Common myeloid progenitor, CD34-positive (primary cell): ENCODE measurements around the gene RAP1GAP2.

Experiments
- CTCF ChIA-PET: fragments of 350-600 bp; sonication (Branson Sonifier 250); formaldehyde crosslinking; loops from one replicate; lab custom pipeline; 2021; ENCODE audit warnings: antibody characterized with exemption; lab: Charles Lee
- POLR2A ChIA-PET: fragments of 350-600 bp; sonication (Branson Sonifier 250); formaldehyde crosslinking; loops from one replicate; lab custom pipeline; 2021; ENCODE audit warnings: antibody characterized with exemption; lab: Charles Lee
- DNase-seq, 3 donors: peaks; one replicate each; pipeline versions ENCODE4 v3.0.0 to v3.0.0-alpha.2; 2013
- H3K27ac ChIP-seq, 2 experiments: 1 replicate in 1 of 2; 2 replicates in 1 of 2; pipeline ENCODE4 v1.7.0; 2013; ENCODE audit warnings: inconsistent platforms in 2 of 2, low read length in 2 of 2, mild to moderate bottlenecking in 2 of 2, low read depth in 1 of 2, moderate library complexity in 1 of 2; ENCODE audit not compliant: severe bottlenecking in 2 of 2, insufficient read depth in 1 of 2, poor library complexity in 1 of 2
- H3K27me3 ChIP-seq, 5 experiments: replicated peaks in 2 of 5; 1 replicate in 3 of 5; 2 replicates in 2 of 5; pipeline versions ENCODE4 v1.6.1 to v1.7.0; 2013; ENCODE audit warnings: low read length in 4 of 5, mild to moderate bottlenecking in 2 of 5, moderate library complexity in 2 of 5, inconsistent platforms in 1 of 5; ENCODE audit not compliant: insufficient read depth in 5 of 5, control insufficient read depth in 4 of 5
- H3K36me3 ChIP-seq, 4 experiments: 1 replicate in 2 of 4; 2 replicates in 2 of 4; pipeline versions ENCODE4 v1.6.1 to v1.7.0; 2013; ENCODE audit warnings: low read length in 3 of 4, control low read depth in 1 of 4, mild to moderate bottlenecking in 1 of 4; ENCODE audit not compliant: control insufficient read depth in 4 of 4, insufficient read depth in 4 of 4
- H3K4me1 ChIP-seq, 4 experiments: 1 replicate in 3 of 4; 2 replicates in 1 of 4; pipeline versions ENCODE4 v1.6.1 to v1.7.1; 2013; ENCODE audit warnings: low read length in 3 of 4, mild to moderate bottlenecking in 3 of 4, control low read depth in 1 of 4, inconsistent platforms in 1 of 4, moderate library complexity in 1 of 4; ENCODE audit not compliant: control insufficient read depth in 4 of 4, insufficient read depth in 4 of 4; ENCODE audit errors: control extremely low read depth in 1 of 4
- H3K4me3 ChIP-seq, 7 experiments: 1 replicate in 4 of 7; 2 replicates in 3 of 7; pipeline versions ENCODE4 v1.5.1 to v1.7.0; 2013; ENCODE audit warnings: mild to moderate bottlenecking in 7 of 7, low read length in 6 of 7, moderate library complexity in 6 of 7, inconsistent platforms in 2 of 7, low read depth in 2 of 7, control low read depth in 1 of 7; ENCODE audit not compliant: insufficient read depth in 4 of 7, control insufficient read depth in 1 of 7; ENCODE audit errors: extremely low read depth in 1 of 7
- H3K9me3 ChIP-seq, 5 experiments: 1 replicate in 4 of 5; 2 replicates in 1 of 5; pipeline versions ENCODE4 v1.6.1 to v1.7.1; 2013; ENCODE audit warnings: low read length in 4 of 5, mild to moderate bottlenecking in 2 of 5, inconsistent platforms in 1 of 5, low read depth in 1 of 5, moderate library complexity in 1 of 5; ENCODE audit not compliant: control insufficient read depth in 4 of 5, insufficient read depth in 2 of 5; ENCODE audit errors: control extremely low read depth in 1 of 5
- WGBS: methylation state at CpG from one replicate; pipeline ENCODE4 v1.1.5; 2013; ENCODE audit not compliant: insufficient coverage; 5-methylcytosine and 5-hydroxymethylcytosine counted together

Gene RAP1GAP2

DNA sequence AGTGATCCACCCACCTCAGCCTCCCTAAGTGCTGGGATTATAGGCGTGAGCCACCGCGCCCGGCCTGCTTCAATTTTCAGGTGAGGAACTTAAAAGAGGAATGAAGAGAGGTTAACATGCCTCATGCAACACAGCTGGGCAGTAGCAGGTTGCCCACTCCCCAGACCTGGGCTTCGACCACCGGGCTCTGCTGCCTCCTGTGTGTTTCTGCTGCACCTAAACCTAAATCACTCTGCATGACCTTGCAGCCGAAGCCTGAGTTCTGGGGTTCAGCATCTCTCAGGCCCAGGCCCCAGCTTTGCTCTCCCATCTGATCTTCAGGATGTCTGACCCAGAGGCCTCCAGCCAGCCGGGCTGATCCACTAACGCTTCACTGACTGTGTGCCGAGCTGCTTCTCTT is 154.6 kb downstream of the RAP1GAP2 start:
- no peak for DNase-seq
- no peak overlapping the region for H3K27ac ChIP-seq
- H3K9me3 ChIP-seq = no peaks in the 10 kb centered on the region
- ChIA-PET CTCF (interaction anchor here (1.4 kb wide), 1 partner anchor 122 kb away, joined by 4 read pairs; no protein-coding TSS in a partner anchor), POLR2A (no interaction called here)
- H3K36me3 ChIP-seq = peaks cover 0 to 4% (median 1%) of the 10 kb centered on the region in 4 experiments
- H3K27me3 ChIP-seq = no peaks in the 10 kb centered on the region
- H3K4me1 ChIP-seq = peaks cover 0 to 11% (median 3%) of the 10 kb centered on the region in 4 experiments
- H3K4me3 ChIP-seq = no peak overlapping the region
- 93% methylated on average over 9 of the region's 10 CpGs for WGBS

DNA sequence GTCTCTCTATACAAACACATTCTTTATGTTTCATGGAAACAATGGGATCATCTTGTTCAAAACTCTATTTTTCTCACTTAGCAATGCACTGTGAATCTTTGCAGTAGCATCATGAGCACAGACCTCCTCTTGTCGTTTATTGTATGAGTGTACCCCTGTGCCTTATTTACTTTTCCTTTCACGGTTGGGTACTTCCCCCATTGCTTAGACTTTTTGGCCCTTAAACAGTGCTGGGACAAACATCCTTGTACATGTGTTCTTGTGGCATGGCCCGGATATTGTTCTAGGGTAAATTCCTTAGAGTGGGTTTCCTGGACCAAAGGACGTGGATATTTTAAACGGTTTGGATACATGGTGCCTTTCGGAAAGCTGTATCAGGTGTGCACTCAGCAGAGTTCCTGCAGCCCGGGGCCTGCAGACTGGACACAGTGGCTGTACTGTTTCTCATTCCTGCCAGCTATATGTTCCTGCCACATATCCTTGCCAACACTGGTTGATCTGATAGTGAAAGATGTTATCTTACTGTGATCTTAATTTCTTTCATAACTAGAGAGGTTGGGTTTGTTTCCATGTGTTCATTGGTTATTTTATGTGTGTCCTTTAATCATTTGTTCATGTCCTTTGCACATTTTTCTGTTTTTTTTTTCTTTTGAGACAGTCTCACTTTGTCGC is 156.1 kb downstream of the RAP1GAP2 start:
- H3K27me3 ChIP-seq = no peaks in the 10 kb centered on the region
- WGBS = 93% methylated on average over 7 of the region's 8 CpGs
- H3K9me3 ChIP-seq = no peaks in the 10 kb centered on the region
- no peak overlapping the region for H3K27ac ChIP-seq
- no peak overlapping the region for H3K4me3 ChIP-seq
- CTCF ChIA-PET = interaction anchor here (1.5 kb wide), 1 partner anchor 104 kb away, joined by 3 read pairs; no protein-coding TSS in a partner anchor
- peaks cover 0 to 13% (median 3%) of the 10 kb centered on the region in 4 experiments for H3K4me1 ChIP-seq
- POLR2A ChIA-PET = interaction anchor here (0.6 kb wide), 1 partner anchor 163 kb away, joined by 5 read pairs; no protein-coding TSS in a partner anchor
- no peak for DNase-seq
- H3K36me3 ChIP-seq = peaks cover 0 to 4% (median 1%) of the 10 kb centered on the region in 4 experiments

DNA sequence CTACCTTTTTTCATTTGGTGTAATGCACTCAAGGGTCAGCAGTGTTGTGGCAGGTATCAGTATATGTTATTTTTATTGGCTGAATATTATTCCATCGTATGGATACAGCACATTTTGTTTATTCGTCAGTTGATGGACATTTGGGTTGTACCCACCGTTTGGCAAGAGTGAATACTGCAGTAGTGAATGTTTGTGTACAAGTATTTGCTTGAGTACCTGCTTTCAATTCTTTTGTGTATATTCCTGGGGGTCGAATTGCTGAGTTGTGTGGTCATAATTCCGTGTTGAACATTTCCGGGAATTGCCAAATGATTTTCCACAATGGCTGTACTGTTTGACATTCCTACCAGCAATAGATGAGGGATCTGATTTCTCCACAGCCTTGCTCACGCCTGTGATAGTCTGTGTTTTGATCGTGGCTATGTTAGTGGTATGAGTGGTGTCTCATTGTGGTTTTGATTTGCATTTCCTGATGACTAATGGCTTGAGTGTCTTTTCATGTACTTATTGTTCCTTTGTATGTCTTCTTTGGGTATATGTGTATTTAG is 158.7 kb downstream of the RAP1GAP2 start:
- CTCF ChIA-PET = interaction anchor here (1.5 kb wide), 1 partner anchor 10 kb away, joined by 3 read pairs; no protein-coding TSS in a partner anchor
- POLR2A ChIA-PET = no interaction called here
- H3K36me3 ChIP-seq = peaks cover 0 to 3% (median 0%) of the 10 kb centered on the region in 4 experiments
- 61% methylated on average over 5 of the region's 8 CpGs for WGBS
- no peaks in the 10 kb centered on the region for H3K9me3 ChIP-seq
- no peaks in the 10 kb centered on the region for H3K27me3 ChIP-seq
- DNase-seq = peak; percentile 33 to 74 (median 68)
- H3K4me3 ChIP-seq = no peak overlapping the region
- H3K4me1 ChIP-seq = peaks cover 0 to 13% (median 3%) of the 10 kb centered on the region in 4 experiments
- H3K27ac ChIP-seq = no peak overlapping the region

DNA sequence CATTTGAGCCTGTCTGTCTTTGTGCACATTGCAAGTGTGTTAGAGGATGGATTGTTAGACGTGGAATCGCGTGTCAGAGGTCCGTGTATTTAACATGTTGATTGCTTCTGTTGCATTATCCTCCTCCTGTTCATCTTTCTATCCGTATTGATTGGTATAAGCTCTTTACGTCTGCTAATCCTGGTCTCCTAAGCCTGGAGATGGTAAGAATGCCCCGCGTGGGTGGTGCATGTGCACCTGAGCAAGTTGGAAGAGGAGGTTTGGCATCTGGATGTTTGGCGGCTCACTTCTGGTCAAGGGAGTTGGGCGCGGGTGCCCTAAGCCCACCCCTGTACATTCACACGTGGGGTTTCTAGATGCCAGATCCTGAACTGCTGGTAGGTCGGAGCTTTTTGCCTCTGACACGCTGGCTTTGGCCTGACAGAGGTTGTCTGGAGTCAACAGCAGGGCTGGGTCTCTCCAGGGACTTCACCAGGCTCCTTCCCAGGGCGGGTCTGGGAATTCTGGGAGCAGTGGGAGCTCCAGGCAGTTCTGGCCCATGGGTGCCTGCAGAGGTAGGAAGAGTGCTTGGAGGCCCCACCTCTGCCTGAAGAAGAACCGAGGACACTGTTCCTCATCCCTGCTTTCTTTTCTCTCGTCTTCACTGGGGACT is 159.8 kb downstream of the RAP1GAP2 start:
- WGBS = 98% methylated on average over 12 of the region's 17 CpGs
- Histone ChIP-seq H3K4me3 (no peak overlapping the region), H3K27ac (no peak overlapping the region), H3K27me3 (no peaks in the 10 kb centered on the region), H3K36me3 (peaks cover 0 to under 1% (median 0%) of the 10 kb centered on the region in 4 experiments), H3K4me1 (peaks cover 0 to 13% (median 4%) of the 10 kb centered on the region in 4 experiments), H3K9me3 (no peaks in the 10 kb centered on the region)
- POLR2A ChIA-PET = interaction anchor here (0.6 kb wide), 1 partner anchor 215 kb away, joined by 3 read pairs; no protein-coding TSS in a partner anchor
- CTCF ChIA-PET = interaction anchor here (0.7 to 1.5 kb wide), 2 partner anchors 11 to 99 kb away, joined by 3 read pairs; no protein-coding TSS in a partner anchor
- DNase-seq = no peak

DNA sequence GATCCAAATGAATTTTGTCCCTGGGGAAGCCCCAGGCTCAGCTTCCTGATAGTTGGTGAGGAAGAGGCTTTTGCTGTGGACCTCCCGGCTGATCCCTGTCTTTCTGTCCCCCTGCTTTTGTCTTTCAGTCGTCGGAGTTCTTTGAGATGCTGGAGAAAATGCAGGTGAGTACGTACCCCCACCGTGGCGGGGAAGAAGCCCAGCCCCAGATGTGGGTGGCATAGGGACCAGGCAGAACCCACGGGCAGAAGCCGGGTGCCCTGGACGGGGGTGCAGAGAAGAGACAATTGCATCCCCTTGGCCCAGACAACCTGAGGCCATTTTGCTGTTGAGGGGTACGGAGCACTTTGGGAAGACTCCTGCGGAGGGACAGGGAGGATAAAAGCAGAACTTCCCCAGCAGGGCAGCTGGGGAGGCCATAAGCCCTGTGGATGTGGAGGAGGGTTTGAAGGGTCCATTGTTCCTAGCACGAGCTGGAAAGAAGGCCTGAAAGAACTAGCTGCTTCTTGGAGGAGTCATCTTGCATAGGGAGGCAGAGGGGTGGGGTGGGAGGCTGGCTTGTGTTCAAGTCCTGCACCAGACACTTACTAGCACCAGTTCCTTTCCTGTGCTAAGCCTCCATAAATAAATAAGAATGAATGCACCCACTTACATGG is 161.5 kb downstream of the RAP1GAP2 start:
- no peaks in the 10 kb centered on the region for H3K36me3 ChIP-seq
- POLR2A ChIA-PET = no interaction called here
- peaks cover 0 to 13% (median 4%) of the 10 kb centered on the region in 4 experiments for H3K4me1 ChIP-seq
- no peaks in the 10 kb centered on the region for H3K9me3 ChIP-seq
- no peaks in the 10 kb centered on the region for H3K27me3 ChIP-seq
- H3K4me3 ChIP-seq = no peak overlapping the region
- 99% methylated on average over 11 of the region's 12 CpGs for WGBS
- DNase-seq = no peak
- CTCF ChIA-PET = no interaction called here
- no peak overlapping the region for H3K27ac ChIP-seq

DNA sequence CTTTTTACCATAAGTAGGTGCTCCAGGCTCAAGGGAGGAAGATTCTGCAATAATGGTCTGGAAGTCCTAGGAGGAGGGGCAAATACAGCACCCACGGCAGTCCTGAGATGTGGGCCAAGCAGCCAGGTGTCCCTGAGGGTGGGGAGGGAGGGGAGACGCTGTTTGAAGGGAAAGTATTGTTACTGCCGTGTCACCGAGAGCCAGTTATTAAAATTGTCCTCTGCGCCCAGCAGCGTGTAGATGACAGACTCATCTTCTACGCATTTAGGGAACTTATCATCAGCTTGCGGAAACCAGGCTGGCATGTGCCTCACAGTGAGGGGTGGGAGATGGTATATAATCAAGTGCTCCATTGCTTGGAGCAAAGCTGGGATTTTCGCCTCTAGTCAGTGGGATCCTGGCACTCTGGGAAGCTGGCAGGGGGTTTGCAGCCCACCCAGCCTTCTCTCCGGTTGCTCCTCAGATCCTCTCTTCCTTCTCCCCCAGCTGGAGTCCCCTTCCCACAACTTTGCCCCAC is 162.5 kb downstream of the RAP1GAP2 start:
- peaks cover 0 to 13% (median 4%) of the 10 kb centered on the region in 4 experiments for H3K4me1 ChIP-seq
- 92% methylated on average over 8 of the region's 10 CpGs for WGBS
- DNase-seq = no peak

More for the DNA sequence above, 162.5 kb downstream of the RAP1GAP2 start:
- H3K27me3 ChIP-seq = no peaks in the 10 kb centered on the region
- no peaks in the 10 kb centered on the region for H3K9me3 ChIP-seq
- POLR2A ChIA-PET = no interaction called here
- peaks cover 2 to 7% (median 4%) of the 10 kb centered on the region in 4 experiments for H3K36me3 ChIP-seq
- H3K27ac ChIP-seq = no peak overlapping the region
- CTCF ChIA-PET = no interaction called here
- no peak overlapping the region for H3K4me3 ChIP-seq
